ENCODE measurements around the gene SNAP91. TPM values are rescaled to one million over a fixed set of nuclear protein-coding genes. Genes with fewer than 3 reads are reported as not detected.
"Not testable (repeated sequence)": the region's sequence is repeated elsewhere in the genome, so short reads cannot be mapped to it uniquely, and the experiment has no call there.

The SNAP91 gene
- total RNA-seq, 4 donors from 2014 or later = not detected

- 77% methylated on average over 2 of the region's 2 CpGs for WGBS, 2 donors
- intact Hi-C loops (cut with DNase I; ENCODE audit: low total_unique reads) = no loop called here
These were observed 116.0 kb downstream of the SNAP91 start for GRCh38 chr6:83592770-83593394.

GRCh38 chr6:83590416-83590815 lies 118.5 kb downstream of the SNAP91 start:
- no peak for DNase-seq (ENCODE audit: low spot score in 2 of 2)
- TF ChIP-seq POLR2A (IDR thresholded peaks at IDR 0.05) (no peak), CTCF (IDR thresholded peaks at IDR 0.05) (no peak)
- intact Hi-C loops (cut with DNase I; ENCODE audit: low total_unique reads) = no loop called here
- no peak overlapping the region for H3K4me3 ChIP-seq (ENCODE audit: low read depth, poor library complexity, severe bottlenecking)
- WGBS, 2 donors = 0 to 82% methylated on average over 1 of the region's 1 CpG

More at GRCh38 chr6:83592770-83593394, 116.0 kb downstream of the SNAP91 start:
- no peak overlapping the region for H3K4me3 ChIP-seq (ENCODE audit: low read depth, poor library complexity, severe bottlenecking)
- TF ChIP-seq POLR2A (IDR thresholded peaks at IDR 0.05) (no peak), CTCF (IDR thresholded peaks at IDR 0.05) (no peak)
- no peak for DNase-seq (ENCODE audit: low spot score in 2 of 2)

- DNase-seq (ENCODE audit: low spot score in 2 of 2) = no peak
These were observed 119.8 kb downstream of the SNAP91 start for GRCh38 chr6:83589076-83589475.

GRCh38 chr6:83578057-83578456 lies 130.8 kb downstream of the SNAP91 start:
- TF ChIP-seq CTCF (IDR thresholded peaks at IDR 0.05) (no peak), POLR2A (IDR thresholded peaks at IDR 0.05) (no peak)
- no peak for DNase-seq (ENCODE audit: low spot score in 2 of 2)
- H3K4me3 ChIP-seq (ENCODE audit: low read depth, poor library complexity, severe bottlenecking) = no peak overlapping the region
- intact Hi-C loops (cut with DNase I; ENCODE audit: low total_unique reads) = no loop called here
- 83 to 84% methylated on average over 1 of the region's 1 CpG for WGBS, 2 donors

More at GRCh38 chr6:83589076-83589475, 119.8 kb downstream of the SNAP91 start:
- intact Hi-C loops (cut with DNase I; ENCODE audit: low total_unique reads) = no loop called here
- H3K4me3 ChIP-seq (ENCODE audit: low read depth, poor library complexity, severe bottlenecking) = no peak overlapping the region
- no peak for TF ChIP-seq CTCF (IDR thresholded peaks at IDR 0.05)
- TF ChIP-seq POLR2A (IDR thresholded peaks at IDR 0.05) = no peak

GRCh38 chr6:83574783-83575182 lies 134.1 kb downstream of the SNAP91 start:
- DNase-seq (ENCODE audit: low spot score in 2 of 2) = no peak
- no peak overlapping the region for H3K4me3 ChIP-seq (ENCODE audit: low read depth, poor library complexity, severe bottlenecking)
- WGBS, 2 donors = 67 to 83% methylated on average over 6 of the region's 6 CpGs
- TF ChIP-seq CTCF (IDR thresholded peaks at IDR 0.05) (no peak), POLR2A (IDR thresholded peaks at IDR 0.05) (no peak)
- intact Hi-C loops (cut with DNase I; ENCODE audit: low total_unique reads) = no loop called here

- intact Hi-C loops (cut with DNase I; ENCODE audit: low total_unique reads); DNase-seq (ENCODE audit: low spot score in 2 of 2); H3K4me3 ChIP-seq (ENCODE audit: low read depth, poor library complexity, severe bottlenecking): not testable (repeated sequence)
- WGBS, 2 donors = 91 to 93% methylated on average over 4 of the region's 4 CpGs
These were observed 137.2 kb downstream of the SNAP91 start for GRCh38 chr6:83571663-83572185.

All from lower leg skin (tissue), 4 donors.